Gastrocnemius medialis (tissue), 4 donors: ENCODE data around the gene SYNPR. TPM values are rescaled to one million over a fixed set of nuclear protein-coding genes. Genes with fewer than 3 reads are reported as not detected.

Experiments used
- ATAC-seq, 2 donors: fragments of 150-250 bp; one replicate each; pipeline ENCODE4 v1.9.1; 2016
- DNase-seq, 2 donors: peaks; one replicate each; pipeline ENCODE4 v3.0.0-alpha.2; 2019
- H3K27ac ChIP-seq, 4 donors: fragments of 200-600 bp; sonication (generic); 1 replicate in 1 of 4; 2 replicates in 3 of 4; pipeline ENCODE4 v1.5.1; 2016 to 2018; ENCODE audit warnings: mild to moderate bottlenecking in 2 of 4, moderate library complexity in 1 of 4
- H3K27me3 ChIP-seq, 3 donors: fragments of 200-600 bp; sonication (generic) in 2 of 3; 1 replicate in 1 of 3; 2 replicates in 2 of 3; pipeline versions ENCODE4 v1.5.1 to v1.6.0; 2016 to 2019; ENCODE audit warnings: mild to moderate bottlenecking in 1 of 3, moderate library complexity in 1 of 3
- H3K36me3 ChIP-seq, 2 donors: fragments of 200-600 bp; sonication (generic) in 1 of 2; one replicate each; pipeline ENCODE4 v1.5.1; 2017 to 2018
- H3K4me1 ChIP-seq, 2 donors: fragments of 200-600 bp; sonication (generic) in 1 of 2; one replicate each; pipeline ENCODE4 v1.5.1; 2016 to 2017; ENCODE audit warnings: mild to moderate bottlenecking in 2 of 2
- H3K4me3 ChIP-seq, 4 donors: fragments of 200-600 bp; sonication (generic) in 3 of 4; 1 replicate in 1 of 4; 2 replicates in 3 of 4; pipeline ENCODE4 v1.5.1; 2016 to 2019; ENCODE audit warnings: mild to moderate bottlenecking in 2 of 4
- H3K9me3 ChIP-seq, 3 donors: fragments of 200-600 bp; sonication (generic) in 2 of 3; 1 replicate in 1 of 3; 2 replicates in 2 of 3; pipeline ENCODE4 v1.5.1; 2016 to 2019
- POLR2A ChIP-seq, 2 donors: fragments of 450-650 bp; IDR thresholded peaks; one replicate each; pipeline ENCODE4 v1.6.1; 2017; ENCODE audit warnings: antibody characterized with exemption in 2 of 2, mild to moderate bottlenecking in 2 of 2, moderate library complexity in 2 of 2
- in situ Hi-C, 4 donors: fragments of 200-750 bp; cut with MboI; loops; one replicate each; pipeline versions ENCODE4 v1.15.0 to v1.8.0; 2017; ENCODE audit warnings: low sequenced_read_pairs in 4 of 4
- intact Hi-C: fragments of 100-400 bp; cut with DNase I; formaldehyde crosslinking; loops from one replicate; pipeline ENCODE4 v1.15.1; 2023; ENCODE audit warnings: low total_unique reads
- total RNA-seq, 4 donors: library from RNA; depleted of rRNA; stranded (reverse); fragments of >200 nt; gene quantifications; one replicate each; pipeline versions ENCODE4 v1.1.0 to v1.2.3, GENCODE V29; 2016
- TF ChIP-seq, protein P1 (sequence below), 5 experiments: fragments of 450-650 bp in 3 of 5; fragments of 200-600 bp in 2 of 5; sonication (generic) in 2 of 5; IDR thresholded peaks in 4 of 5; conservative IDR thresholded peaks in 1 of 5; 1 replicate in 4 of 5; 2 replicates in 1 of 5; pipeline ENCODE4 v1.5.1; 2016 to 2019; ENCODE audit warnings: antibody characterized with exemption in 5 of 5, mild to moderate bottlenecking in 3 of 5, moderate library complexity in 3 of 5

Gene SYNPR
- total RNA-seq, 4 donors from 2014 or later, result not detected

DNA sequence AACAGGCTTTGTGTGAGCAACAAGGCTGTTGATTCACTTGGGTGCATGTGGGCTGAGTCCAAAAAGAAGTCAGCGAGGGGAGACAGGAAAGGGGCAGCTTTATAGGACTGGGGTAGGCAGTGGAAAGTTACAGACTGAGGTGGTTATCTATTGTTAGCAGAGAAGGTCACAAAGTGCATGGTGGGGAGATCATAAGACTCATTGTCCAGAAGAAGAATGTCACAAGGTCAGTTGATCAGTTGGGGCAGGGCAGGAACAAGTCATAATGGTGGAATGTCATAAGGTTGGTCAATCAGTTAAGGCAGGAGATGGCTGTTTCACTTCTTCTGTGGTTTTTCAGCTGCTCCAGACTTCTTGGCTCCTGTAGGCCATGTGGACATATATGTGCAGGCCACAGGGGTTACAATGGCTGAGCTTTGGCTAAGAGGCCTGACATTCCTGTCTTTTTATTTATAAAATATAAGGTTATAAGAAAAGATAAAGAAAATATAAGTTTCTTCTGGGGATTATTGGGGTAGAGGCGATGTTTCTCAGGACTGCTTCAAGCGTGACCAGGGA is 304.9 kb downstream of the SYNPR start:
- H3K4me1 ChIP-seq, result no peaks in the 10 kb centered on the region
- intact Hi-C loops (no loop called here), in situ Hi-C loops (no loop called here)
- no peak overlapping the region for H3K27ac ChIP-seq
- no peaks in the 10 kb centered on the region for H3K27me3 ChIP-seq
- no peak overlapping the region for H3K4me3 ChIP-seq
- TF ChIP-seq, protein P1, sequence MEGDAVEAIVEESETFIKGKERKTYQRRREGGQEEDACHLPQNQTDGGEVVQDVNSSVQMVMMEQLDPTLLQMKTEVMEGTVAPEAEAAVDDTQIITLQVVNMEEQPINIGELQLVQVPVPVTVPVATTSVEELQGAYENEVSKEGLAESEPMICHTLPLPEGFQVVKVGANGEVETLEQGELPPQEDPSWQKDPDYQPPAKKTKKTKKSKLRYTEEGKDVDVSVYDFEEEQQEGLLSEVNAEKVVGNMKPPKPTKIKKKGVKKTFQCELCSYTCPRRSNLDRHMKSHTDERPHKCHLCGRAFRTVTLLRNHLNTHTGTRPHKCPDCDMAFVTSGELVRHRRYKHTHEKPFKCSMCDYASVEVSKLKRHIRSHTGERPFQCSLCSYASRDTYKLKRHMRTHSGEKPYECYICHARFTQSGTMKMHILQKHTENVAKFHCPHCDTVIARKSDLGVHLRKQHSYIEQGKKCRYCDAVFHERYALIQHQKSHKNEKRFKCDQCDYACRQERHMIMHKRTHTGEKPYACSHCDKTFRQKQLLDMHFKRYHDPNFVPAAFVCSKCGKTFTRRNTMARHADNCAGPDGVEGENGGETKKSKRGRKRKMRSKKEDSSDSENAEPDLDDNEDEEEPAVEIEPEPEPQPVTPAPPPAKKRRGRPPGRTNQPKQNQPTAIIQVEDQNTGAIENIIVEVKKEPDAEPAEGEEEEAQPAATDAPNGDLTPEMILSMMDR (IDR thresholded peaks at IDR 0.05 in 4 of 5, conservative IDR thresholded peaks at IDR 0.05 in 1 of 5), result no peak
- no peak for TF ChIP-seq POLR2A (IDR thresholded peaks at IDR 0.05)
- ATAC-seq, result no peak
- DNase-seq, result no peak
- H3K9me3 ChIP-seq, result no peaks in the 10 kb centered on the region
- no peaks in the 10 kb centered on the region for H3K36me3 ChIP-seq

DNA sequence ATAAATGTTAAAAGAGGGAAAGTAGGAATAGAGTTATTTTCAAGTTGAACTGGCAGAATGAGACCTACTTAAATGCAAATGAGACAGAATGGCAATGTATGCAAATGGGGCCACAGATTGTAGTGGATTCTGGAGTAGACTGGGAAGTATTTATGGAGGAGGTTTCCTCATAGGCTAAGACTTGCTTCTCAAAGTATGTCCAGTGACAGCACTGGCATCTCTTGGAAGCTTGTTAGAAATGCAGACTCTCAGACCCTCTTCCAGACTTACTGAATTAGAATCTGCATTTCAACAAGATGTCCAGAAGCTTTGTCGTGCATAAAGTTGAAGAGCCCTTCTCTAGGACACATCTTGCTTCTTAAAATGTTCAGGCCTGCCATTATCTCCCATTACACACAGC is 306.6 kb downstream of the SYNPR start:
- in situ Hi-C loops, result no loop called here

DNA sequence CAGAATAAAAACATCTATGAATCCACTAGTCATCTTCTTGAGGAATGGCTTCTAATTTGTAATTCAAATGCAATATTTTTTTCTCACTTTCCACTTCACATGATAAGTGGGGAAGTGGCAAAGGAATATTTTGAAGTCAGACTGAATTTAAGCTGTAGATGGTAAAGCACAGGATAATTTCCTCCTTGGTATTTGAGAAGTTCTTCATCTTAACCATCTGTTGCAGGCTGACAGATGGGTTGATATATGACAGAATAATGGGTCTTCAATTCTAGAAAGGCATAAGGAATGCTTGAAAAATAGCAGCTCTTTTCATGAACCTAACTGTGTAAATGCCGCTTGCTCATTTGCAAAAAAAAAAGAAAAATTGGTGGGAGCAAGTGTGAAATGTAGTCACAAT is 307.8 kb downstream of the SYNPR start:
- Histone ChIP-seq H3K27ac (no peak overlapping the region), H3K27me3 (no peaks in the 10 kb centered on the region), H3K4me1 (no peaks in the 10 kb centered on the region), H3K36me3 (no peaks in the 10 kb centered on the region), H3K4me3 (no peak overlapping the region), H3K9me3 (no peaks in the 10 kb centered on the region)
- TF ChIP-seq, protein P1 (IDR thresholded peaks at IDR 0.05 in 4 of 5, conservative IDR thresholded peaks at IDR 0.05 in 1 of 5), result no peak
- no peak for TF ChIP-seq POLR2A (IDR thresholded peaks at IDR 0.05)
- ATAC-seq (no peak), DNase-seq (no peak)
- in situ Hi-C loops (no loop called here), intact Hi-C loops (no loop called here)

More for the DNA sequence above, 306.6 kb downstream of the SYNPR start:
- no peak for DNase-seq
- Histone ChIP-seq H3K27me3 (no peaks in the 10 kb centered on the region), H3K36me3 (no peaks in the 10 kb centered on the region), H3K4me3 (no peak overlapping the region), H3K9me3 (no peaks in the 10 kb centered on the region), H3K27ac (no peak overlapping the region), H3K4me1 (no peaks in the 10 kb centered on the region)
- no peak for ATAC-seq
- intact Hi-C loops, result no loop called here
- TF ChIP-seq, protein P1 (IDR thresholded peaks at IDR 0.05 in 4 of 5, conservative IDR thresholded peaks at IDR 0.05 in 1 of 5), result no peak
- TF ChIP-seq POLR2A (IDR thresholded peaks at IDR 0.05), result no peak

DNA sequence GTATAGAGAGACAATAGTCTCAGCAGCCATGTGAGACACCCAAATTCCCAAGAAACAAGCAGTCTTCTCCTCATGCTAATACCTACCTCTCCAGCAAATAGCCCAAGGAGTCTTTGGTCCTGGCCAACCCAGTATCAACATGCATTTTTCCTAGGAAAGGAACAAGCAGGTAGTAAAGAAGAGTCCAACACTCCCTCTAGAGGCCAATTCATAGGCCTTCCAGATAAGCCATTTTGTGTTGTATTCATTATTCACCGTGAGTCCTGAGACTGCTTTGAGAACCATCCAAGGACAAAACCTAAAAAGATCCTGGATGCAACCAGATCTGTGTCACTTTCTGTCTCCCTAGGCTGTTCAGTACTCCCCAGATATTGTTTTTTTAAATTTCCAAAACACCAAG is 310.8 kb downstream of the SYNPR start:
- H3K4me1 ChIP-seq, result no peaks in the 10 kb centered on the region
- no peak for DNase-seq
- in situ Hi-C loops, result no loop called here
- no peaks in the 10 kb centered on the region for H3K36me3 ChIP-seq
- TF ChIP-seq, protein P1 (IDR thresholded peaks at IDR 0.05 in 4 of 5, conservative IDR thresholded peaks at IDR 0.05 in 1 of 5), result no peak
- TF ChIP-seq POLR2A (IDR thresholded peaks at IDR 0.05), result no peak
- H3K27me3 ChIP-seq, result no peaks in the 10 kb centered on the region
- H3K4me3 ChIP-seq, result no peak overlapping the region
- no peak for ATAC-seq
- H3K9me3 ChIP-seq, result no peaks in the 10 kb centered on the region
- no peak overlapping the region for H3K27ac ChIP-seq
- intact Hi-C loops, result no loop called here

DNA sequence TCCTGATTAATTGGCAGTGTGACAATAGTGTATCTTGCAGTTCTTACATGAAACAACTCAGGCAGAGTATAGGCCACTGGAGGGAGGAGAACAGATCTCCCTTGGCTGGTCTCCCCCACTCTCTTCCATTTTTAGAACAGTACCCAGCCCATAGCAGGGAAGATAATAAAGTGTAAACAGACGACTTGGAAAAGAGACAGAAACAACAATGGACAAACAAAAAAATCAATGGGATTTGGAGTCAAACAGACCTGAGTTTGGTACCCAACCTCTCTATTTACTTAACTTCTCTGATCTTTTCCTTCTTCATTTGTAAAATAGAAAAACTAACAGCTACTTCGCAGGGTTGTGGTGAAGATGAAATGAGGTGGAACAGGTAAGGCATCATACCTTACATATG is 315.7 kb downstream of the SYNPR start:
- H3K4me3 ChIP-seq, result no peak overlapping the region
- DNase-seq (no peak), ATAC-seq (no peak)
- TF ChIP-seq, protein P1 (IDR thresholded peaks at IDR 0.05 in 4 of 5, conservative IDR thresholded peaks at IDR 0.05 in 1 of 5), result no peak
- no peak for TF ChIP-seq POLR2A (IDR thresholded peaks at IDR 0.05)
- no peaks in the 10 kb centered on the region for H3K9me3 ChIP-seq
- H3K36me3 ChIP-seq, result no peaks in the 10 kb centered on the region
- H3K4me1 ChIP-seq, result no peaks in the 10 kb centered on the region
- intact Hi-C loops, result no loop called here
- no peak overlapping the region for H3K27ac ChIP-seq
- no peaks in the 10 kb centered on the region for H3K27me3 ChIP-seq
- in situ Hi-C loops, result no loop called here
